Type B pancreatic cell (in vitro differentiated cells): ENCODE measurements around the gene PMFBP1. TPM values are rescaled to one million over a fixed set of nuclear protein-coding genes. Genes with fewer than 3 reads are reported as not detected.

Source experiments
- DNase-seq: peaks from one replicate; pipeline ENCODE4 v3.0.0; 2021; ENCODE audit warnings: mixed read lengths; ENCODE audit not compliant: unreplicated experiment; ENCODE audit errors: extremely low spot score
- H3K27ac Mint-ChIP-seq: 2 replicates; pipeline ENCODE4 v1.8.0; 2021; ENCODE audit warnings: mild to moderate bottlenecking, mixed read lengths
- H3K27me3 Mint-ChIP-seq: 2 replicates; pipeline ENCODE4 v1.8.0; 2021; ENCODE audit warnings: mixed read lengths
- H3K36me3 Mint-ChIP-seq: 2 replicates; pipeline ENCODE4 v1.8.0; 2021; ENCODE audit warnings: mixed read lengths
- H3K4me1 Mint-ChIP-seq: one replicate; pipeline ENCODE4 v1.8.0; 2021; ENCODE audit warnings: mixed read lengths; ENCODE audit not compliant: unreplicated experiment
- H3K4me3 Mint-ChIP-seq: 2 replicates; pipeline ENCODE4 v1.8.0; 2021; ENCODE audit warnings: mild to moderate bottlenecking, mixed read lengths
- H3K9me3 Mint-ChIP-seq: 2 replicates; pipeline ENCODE4 v1.8.0; 2021; ENCODE audit warnings: mixed read lengths
- CTCF ChIP-seq: fragments of 200-600 bp; sonication (generic); conservative IDR thresholded peaks from 2 replicates; pipeline ENCODE4 v1.5.0; 2021; ENCODE audit warnings: antibody characterized with exemption, mild to moderate bottlenecking
- total RNA-seq: library from RNA; stranded (reverse); gene quantifications from 2 replicates; pipeline ENCODE4 v1.2.1, GENCODE V29; 2021; ENCODE audit warnings: low replicate concordance

Gene PMFBP1
- total RNA-seq, 1 donor from 2014 or later, result 3.8 TPM

GRCh38 chr16:72125635-72126428 is 46.1 kb downstream of the PMFBP1 start:
- Mint-ChIP-seq H3K4me3 (no peak overlapping the region), H3K27me3 (no peaks in the 10 kb centered on the region), H3K36me3 (no peaks in the 10 kb centered on the region), H3K9me3 (no peaks in the 10 kb centered on the region), H3K4me1 (peaks cover 19% of the 10 kb centered on the region), H3K27ac (no peak overlapping the region)
- peak; percentile 45 for DNase-seq
- TF ChIP-seq CTCF, result no peak

- no peaks in the 10 kb centered on the region for H3K27me3 Mint-ChIP-seq
- no peak overlapping the region for H3K4me3 Mint-ChIP-seq
- H3K4me1 Mint-ChIP-seq, result peaks cover 19% of the 10 kb centered on the region
- H3K9me3 Mint-ChIP-seq, result no peaks in the 10 kb centered on the region
- peak; percentile 89 for TF ChIP-seq CTCF
- peak overlapping the region; percentile 1 for H3K27ac Mint-ChIP-seq
- no peaks in the 10 kb centered on the region for H3K36me3 Mint-ChIP-seq
- DNase-seq, result peak; percentile 76
These were observed 47.0 kb downstream of the PMFBP1 start for GRCh38 chr16:72124761-72125634.

- Mint-ChIP-seq H3K9me3 (no peaks in the 10 kb centered on the region), H3K4me1 (peaks cover 19% of the 10 kb centered on the region), H3K36me3 (no peaks in the 10 kb centered on the region), H3K27me3 (no peaks in the 10 kb centered on the region), H3K4me3 (no peak overlapping the region), H3K27ac (no peak overlapping the region)
- peak; percentile 57 for DNase-seq
- TF ChIP-seq CTCF, result no peak
These were observed 47.8 kb downstream of the PMFBP1 start for GRCh38 chr16:72124148-72124547.

- Mint-ChIP-seq H3K9me3 (no peaks in the 10 kb centered on the region), H3K4me3 (no peak overlapping the region), H3K36me3 (no peaks in the 10 kb centered on the region), H3K27me3 (no peaks in the 10 kb centered on the region), H3K27ac (no peak overlapping the region), H3K4me1 (peaks cover 19% of the 10 kb centered on the region)
- TF ChIP-seq CTCF, result no peak
- DNase-seq, result peak; percentile 58
These were observed 48.5 kb downstream of the PMFBP1 start for GRCh38 chr16:72123426-72123825.

GRCh38 chr16:72122916-72123315 is 49.0 kb downstream of the PMFBP1 start:
- DNase-seq, result peak; percentile 47
- Mint-ChIP-seq H3K36me3 (no peaks in the 10 kb centered on the region), H3K9me3 (no peaks in the 10 kb centered on the region), H3K4me3 (no peak overlapping the region), H3K4me1 (peaks cover 19% of the 10 kb centered on the region), H3K27ac (no peak overlapping the region), H3K27me3 (no peaks in the 10 kb centered on the region)
- no peak for TF ChIP-seq CTCF
